ENCODE results near the gene CDT1. TPM values are rescaled to one million over a fixed set of nuclear protein-coding genes. Genes with fewer than 3 reads are reported as not detected.
A peak's percentile ranks its signal among the peaks of the same experiment; 100 is the strongest.

CDT1 gene
- total and polyA plus RNA-seq, 10 of the 15 experiments (the other 5 are each of a cell fraction or from before 2014, with no cell fraction given), result 0.50 to 87.6 (median 8.8) TPM

GRCh38 chr16:88790312-88791211, 13.0 kb upstream of the CDT1 start:
- Histone ChIP-seq H3K27me3 (replicated peaks in 1 of 2; ENCODE audit: control insufficient read depth in 2 of 2, insufficient read depth in 2 of 2, low read length in 1 of 2) (no peaks in the 10 kb centered on the region), H3K4me1 (ENCODE audit: control insufficient read depth, insufficient read depth, low read length) (peaks cover 20% of the 10 kb centered on the region), H4K20me1 (ENCODE audit: control insufficient read depth, insufficient read depth) (no peaks in the 10 kb centered on the region), H3K9me3 (replicated peaks; ENCODE audit: control insufficient read depth, insufficient read depth, low read length) (no peaks in the 10 kb centered on the region), H3K4me3 (no peak overlapping the region), H3K36me3 (ENCODE audit: control insufficient read depth in 2 of 2, insufficient read depth in 2 of 2, low read length in 1 of 2) (no peaks in the 10 kb centered on the region; a peak in 1 of 4 replicates), H3K79me2 (ENCODE audit: control insufficient read depth, insufficient read depth, low read length) (no peaks in the 10 kb centered on the region; the same call in 1 of the 2 replicates), H3K27ac (ENCODE audit: control insufficient read depth, insufficient read depth) (no peak overlapping the region), H3K4me2 (ENCODE audit: control insufficient read depth, insufficient read depth) (peak overlapping the region; percentile 85), H2AFZ (ENCODE audit: control insufficient read depth, low read depth, low read length) (peak overlapping the region; percentile 85), H3K9ac (ENCODE audit: control insufficient read depth, insufficient read depth, low read length) (peak overlapping the region; percentile 52; the same call in 1 of the 2 replicates)
- DNase-seq (ENCODE audit: low read depth, low spot score), result no peak
- SMC1A ChIA-PET (ENCODE audit: uncharacterized antibody, unreplicated experiment), result interaction anchor here (0.6 to 1.5 kb wide), 4 partner anchors 9 to 404 kb away, joined by 3 to 5 read pairs (median 4); partner anchors contain the start of gene APRT
- BruUV-seq (replicated peaks), result no TSS peak
- RAD21 ChIA-PET (ENCODE audit: unreplicated experiment), result interaction anchor here (0.7 to 1.4 kb wide), 2 partner anchors 21 to 53 kb away, joined by 3 to 5 read pairs; partner anchors contain the start of gene APRT
- CTCF ChIA-PET, result interaction anchor here (0.6 to 1.3 kb wide), 2 partner anchors 9 to 67 kb away, joined by 3 to 4 read pairs; no protein-coding TSS in a partner anchor
- FAIRE-seq, result no peak
- peak; percentile 82 for ATAC-seq
- WGBS (ENCODE audit: insufficient coverage, insufficient replicate concordance, low lambda C conversion rate, missing lambda C conversion rate), result 13% methylated on average over 23 of the region's 24 CpGs
- intact Hi-C loops (cut with micrococcal nuclease; ENCODE audit: unreplicated experiment), result no loop called here
- POLR2A ChIA-PET, result interaction anchor here (1.0 kb wide), 1 partner anchor 20 kb away, joined by 4 read pairs; no protein-coding TSS in a partner anchor
- in situ Hi-C loops (cut with MboI), result no loop called here
- TF ChIP-seq SMC3 (IDR thresholded peaks at IDR 0.05; ENCODE audit: borderline replicate concordance, low read length) (no peak), TBL1XR1 (IDR thresholded peaks at IDR 0.05; ENCODE audit: low read depth, low read length) (no peak), KLF5 (IDR thresholded peaks at IDR 0.05; ENCODE audit: partially characterized antibody) (no peak), ESRRA (IDR thresholded peaks at IDR 0.05; ENCODE audit: low read length) (no peak), HDGF (IDR thresholded peaks at IDR 0.05) (peak; percentile 51; the same call in 1 of the 2 replicates), FOS (IDR thresholded peaks at IDR 0.05; ENCODE audit: borderline replicate concordance, extremely low read depth, insufficient read length) (no peak), POLR2AphosphoS2 (IDR thresholded peaks at IDR 0.05; ENCODE audit: low read depth, low read length) (no peak), SUPT20H (IDR thresholded peaks at IDR 0.05; ENCODE audit: borderline replicate concordance, control insufficient read depth, low read depth, low read length) (no peak), SPI1 (IDR thresholded peaks at IDR 0.05; ENCODE audit: borderline replicate concordance, insufficient read depth, low read depth, low read length) (no peak), CBFB (IDR thresholded peaks at IDR 0.05; ENCODE audit: low read depth) (no peak), USF2 (IDR thresholded peaks at IDR 0.05; ENCODE audit: borderline replicate concordance, low read depth, low read length) (no peak), E2F8 (IDR thresholded peaks at IDR 0.05; ENCODE audit: low read depth, partially characterized antibody) (no peak), E4F1 (IDR thresholded peaks at IDR 0.05; ENCODE audit: borderline replicate concordance, partially characterized antibody) (no peak), STAT3 (IDR thresholded peaks at IDR 0.05; ENCODE audit: low read depth, low read length) (no peak), CHD2 (IDR thresholded peaks at IDR 0.05; ENCODE audit: borderline replicate concordance, low read depth, low read length) (0 out of 2 replicates have a peak, but pooled peaks have one; percentile 36)
